Measurements from ENCODE around the gene OPN1MW3.
"Not testable (repeated sequence)": the region's sequence is repeated elsewhere in the genome, so short reads cannot be mapped to it uniquely, and the experiment has no call there.

OPN1MW3 gene

DNA sequence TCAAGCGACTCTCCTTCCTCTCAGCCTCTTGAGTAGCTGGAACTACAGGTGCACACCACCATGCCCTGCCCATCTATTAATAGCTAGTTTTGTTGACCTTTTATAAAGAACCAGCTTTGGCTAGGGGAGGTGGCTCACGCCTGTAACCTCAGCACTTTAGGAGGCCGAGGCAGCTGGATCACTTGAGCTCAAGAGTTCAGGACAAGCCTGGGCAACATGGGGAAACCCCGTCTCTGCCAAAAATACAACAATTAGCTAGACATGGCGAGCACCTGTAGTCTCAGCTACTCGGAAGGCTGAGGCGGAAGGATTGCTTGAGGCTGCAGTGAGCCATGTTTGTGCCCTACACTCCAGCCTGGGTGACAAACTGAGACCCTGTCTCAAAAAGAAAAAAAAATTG, 40.9 kb downstream of the OPN1MW3 start:
- DNase-seq = no peak

DNA sequence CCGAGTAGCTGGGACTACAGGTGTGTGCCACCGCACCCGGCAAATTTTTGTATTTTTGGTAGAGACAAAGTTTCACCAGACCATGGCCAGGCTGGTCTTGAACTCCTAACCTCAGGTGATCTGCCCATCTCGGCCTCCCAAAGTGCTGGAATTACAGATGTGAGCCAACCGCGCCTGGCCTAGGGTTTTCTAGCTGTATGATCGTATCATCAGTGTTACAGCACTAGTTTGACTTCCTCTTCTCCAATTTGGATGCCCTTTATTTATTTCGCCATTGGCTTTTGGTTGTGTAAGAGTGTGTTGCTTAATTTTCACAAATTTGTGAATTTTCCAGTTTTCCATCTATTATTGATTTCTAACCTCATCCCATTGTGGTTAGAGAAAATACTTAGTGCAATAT, 43.4 kb downstream of the OPN1MW3 start:
- peak; percentile 57 for DNase-seq

DNA sequence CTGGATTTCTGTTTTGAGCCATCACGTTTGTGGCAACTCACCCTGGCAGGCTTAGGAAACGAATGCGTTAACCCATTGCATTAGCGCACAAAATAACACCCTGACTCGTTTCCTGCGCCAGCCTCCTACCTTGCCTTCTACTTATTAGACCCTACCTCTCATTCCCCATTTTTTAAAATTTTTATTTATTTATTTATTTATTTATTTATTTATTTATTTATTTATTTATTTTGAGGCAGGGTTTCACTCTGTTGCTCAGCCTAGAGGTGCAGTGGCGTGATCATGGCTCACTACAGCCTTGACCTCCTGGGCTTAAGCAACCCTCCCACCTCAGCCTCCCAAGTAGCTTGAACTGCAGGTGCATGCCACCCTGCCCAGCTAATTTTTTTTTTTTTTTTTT, 45.6 kb downstream of the OPN1MW3 start:
- DNase-seq = not testable (repeated sequence)

DNA sequence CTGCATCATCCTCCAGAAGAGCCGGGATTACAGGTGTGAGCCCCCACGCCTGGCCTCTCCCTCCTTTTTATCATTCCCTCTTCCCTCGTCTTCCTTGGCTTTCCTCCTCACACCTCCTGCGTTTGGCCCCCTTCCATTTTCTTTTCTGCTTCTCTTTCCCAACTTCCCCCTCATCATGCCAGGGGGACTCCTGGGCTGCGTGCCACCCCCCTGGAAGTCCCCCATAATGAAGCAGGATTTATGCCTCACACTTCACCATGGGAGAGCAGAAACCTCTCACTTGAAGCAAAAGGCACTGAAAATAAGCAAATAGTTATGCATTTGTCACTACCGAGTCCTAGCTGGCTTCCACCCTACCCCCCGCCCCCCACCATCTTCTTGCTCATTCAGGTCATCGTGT, 46.1 kb downstream of the OPN1MW3 start:
- no peak for DNase-seq

DNA sequence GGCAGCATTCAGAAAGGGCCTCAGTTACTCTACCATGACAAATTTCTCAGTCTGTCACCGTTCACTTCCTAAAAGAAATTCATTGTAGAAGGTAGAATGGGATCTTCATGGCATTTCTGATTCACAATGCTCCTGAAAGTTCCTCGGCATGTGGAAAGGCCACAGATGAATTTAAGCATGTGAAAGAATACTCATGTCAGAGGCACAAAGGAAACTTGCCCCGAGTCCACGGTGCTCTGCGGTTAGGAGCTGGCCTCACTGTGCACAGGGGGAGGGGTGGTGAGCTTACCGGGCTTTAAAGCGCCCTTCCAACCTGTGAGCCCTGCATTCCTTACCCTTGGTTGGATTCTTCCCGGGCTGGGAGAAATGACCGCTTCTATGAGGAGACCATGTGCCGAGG, 47.5 kb downstream of the OPN1MW3 start:
- DNase-seq = no peak

DNA sequence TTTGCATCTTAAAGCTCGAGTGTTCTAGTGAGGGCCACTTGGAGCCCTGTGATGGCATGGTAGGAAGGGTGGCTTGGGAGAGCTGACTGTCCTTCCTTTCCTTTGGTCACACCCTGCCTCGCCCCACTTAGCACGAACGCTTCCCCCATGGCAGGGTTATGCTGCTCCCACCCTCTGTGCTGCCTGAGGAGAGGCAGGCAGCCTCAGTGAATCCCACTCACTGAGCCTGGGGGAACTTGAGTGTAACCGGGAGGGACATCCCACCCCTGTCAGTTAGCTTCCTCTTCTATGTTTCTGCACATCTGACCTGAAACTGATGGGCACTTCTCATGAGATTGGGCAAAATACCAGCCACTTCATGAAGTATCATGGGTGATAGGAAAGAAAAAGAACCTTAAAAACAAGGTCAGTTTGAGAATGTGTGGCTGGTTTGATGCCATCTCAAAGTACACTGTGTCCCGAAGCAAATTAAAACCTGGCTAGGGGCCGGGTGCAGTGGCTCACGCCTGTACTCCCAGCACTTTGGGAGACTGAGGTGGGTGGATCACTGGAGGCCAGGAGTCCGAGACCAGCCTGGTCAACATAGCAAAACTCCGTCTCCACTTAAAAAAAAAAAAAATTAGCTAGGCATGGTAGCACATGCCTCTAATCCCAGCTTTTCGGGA, 48.3 kb downstream of the OPN1MW3 start:
- no peak for DNase-seq

DNA sequence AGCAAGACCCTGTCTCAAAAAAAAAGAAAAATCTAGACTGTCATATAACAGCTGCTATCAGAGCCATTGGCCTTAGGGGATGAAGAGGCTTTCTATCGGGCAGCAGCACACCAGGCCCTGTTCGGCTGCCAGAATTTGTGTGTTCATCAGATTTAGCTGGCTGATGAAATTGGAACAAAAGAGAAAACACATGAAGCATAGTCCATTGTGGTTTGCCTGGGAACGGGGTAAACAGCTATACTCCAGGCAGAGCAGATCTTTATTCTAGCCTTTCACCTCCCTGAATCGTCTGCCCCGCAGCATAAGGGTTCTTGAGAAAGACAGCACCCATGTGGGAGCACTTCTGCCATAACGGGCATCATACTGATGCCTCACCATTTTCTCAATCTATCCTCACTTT, 49.8 kb downstream of the OPN1MW3 start:
- no peak for DNase-seq

DNA sequence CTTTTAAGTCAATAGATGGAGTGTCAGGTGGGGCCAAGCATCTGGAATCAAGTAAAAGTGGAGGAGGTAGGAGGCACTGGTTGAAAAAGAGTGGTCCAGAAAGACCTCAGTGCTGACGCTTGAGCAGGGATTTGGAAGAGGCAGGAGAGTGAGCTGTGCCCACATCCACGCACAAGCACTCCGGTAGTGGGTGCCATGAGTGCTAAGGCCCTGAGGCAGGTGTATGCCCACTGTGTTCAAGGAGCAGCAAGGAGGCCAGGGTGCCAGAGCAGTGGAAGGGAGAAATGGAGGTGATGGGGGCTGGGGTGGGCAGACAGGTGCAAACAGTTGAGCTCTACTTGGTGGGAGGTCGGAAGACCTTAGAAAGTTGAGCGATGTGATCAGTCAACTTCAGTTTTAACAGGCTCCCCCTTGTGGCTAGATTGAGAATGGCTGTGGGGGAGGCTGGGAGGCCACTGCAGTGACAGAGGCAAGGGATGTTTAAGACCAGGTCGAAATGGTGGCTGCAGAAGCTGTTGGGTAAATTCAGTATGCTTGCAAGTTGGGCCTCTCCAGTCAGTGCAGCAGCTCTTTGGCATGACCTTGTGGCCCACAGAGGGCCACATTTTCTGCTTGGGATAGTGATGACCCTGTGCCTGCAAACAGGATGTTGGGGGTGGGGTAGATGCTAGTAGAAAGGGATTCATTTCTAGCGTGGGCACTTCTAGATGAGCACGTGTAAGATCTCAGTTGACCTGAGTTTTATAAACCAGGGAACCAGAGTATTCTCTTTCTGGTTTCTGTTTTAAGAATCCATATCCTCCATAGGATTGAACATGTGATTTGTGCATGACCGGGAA, 50.9 kb downstream of the OPN1MW3 start:
- DNase-seq = peak; percentile 79

DNA sequence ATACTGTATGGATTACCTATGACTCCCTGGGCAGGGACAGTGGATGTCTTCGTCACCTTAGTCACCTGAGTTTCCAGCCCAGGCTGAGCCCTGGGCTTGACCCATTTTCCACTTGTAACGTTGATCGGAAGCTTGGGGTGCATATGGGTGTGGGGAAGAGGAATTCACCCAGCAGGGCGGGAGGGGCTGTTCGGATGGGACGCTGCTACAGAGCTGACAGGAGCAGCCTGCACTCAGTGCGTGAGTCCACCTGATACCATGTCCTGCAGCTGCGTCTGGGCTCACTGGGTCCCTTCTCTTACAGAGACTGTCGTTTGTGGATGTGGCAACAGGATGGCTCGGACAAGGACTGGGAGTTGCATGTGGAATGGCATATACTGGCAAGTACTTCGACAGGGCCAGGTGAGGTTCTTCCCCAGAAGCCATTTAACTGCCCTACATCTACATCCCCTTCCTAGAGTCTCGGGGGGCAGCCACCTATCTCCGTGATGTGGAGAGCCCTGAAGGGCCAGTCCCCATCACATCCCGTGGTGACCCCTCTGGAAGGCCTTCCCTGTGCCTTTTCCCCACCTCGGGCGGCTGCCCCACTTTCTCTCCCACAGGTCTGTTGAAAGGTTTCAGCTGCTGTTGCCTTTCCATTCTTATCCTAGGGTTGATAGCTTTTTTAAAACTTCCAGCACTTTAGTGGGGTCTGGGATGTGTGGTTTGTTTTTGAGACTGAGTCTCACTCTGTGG, 51.8 kb downstream of the OPN1MW3 start:
- DNase-seq = no peak

DNA sequence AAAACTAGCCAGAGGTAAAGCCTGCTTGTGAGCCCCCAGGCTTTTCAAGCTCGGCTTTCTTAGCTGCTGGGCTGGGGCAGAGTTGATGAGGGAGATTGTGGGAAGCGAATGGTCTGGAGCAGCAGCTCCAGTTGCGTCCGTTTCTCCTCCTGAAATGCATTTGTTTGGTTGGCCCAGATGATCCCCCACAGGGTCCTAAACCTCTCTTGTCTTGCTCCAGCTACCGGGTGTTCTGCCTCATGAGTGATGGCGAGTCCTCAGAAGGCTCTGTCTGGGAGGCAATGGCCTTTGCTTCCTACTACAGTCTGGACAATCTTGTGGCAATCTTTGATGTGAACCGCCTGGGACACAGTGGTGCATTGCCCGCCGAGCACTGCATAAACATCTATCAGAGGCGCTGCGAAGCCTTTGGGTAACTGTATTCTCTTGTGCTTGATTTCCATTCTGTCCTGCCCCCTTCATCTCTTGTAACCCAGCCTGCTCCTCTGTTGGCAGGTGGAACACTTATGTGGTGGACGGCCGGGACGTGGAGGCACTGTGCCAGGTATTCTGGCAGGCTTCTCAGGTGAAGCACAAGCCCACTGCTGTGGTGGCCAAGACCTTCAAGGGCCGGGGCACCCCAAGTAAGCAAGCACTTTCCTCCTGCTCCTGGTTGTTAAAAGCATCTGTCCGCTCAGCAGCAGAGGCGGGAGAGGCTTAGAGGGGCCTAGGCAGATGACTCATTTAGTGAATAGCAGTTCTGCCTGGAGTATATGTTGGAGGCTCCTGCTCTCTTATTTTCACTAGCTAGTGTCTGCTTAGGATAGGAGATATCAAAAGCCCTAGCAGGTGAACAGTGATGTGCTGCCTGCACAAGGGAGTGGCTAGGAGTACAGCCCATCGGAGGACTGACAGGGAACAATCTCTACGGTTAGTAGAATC, 53.5 kb downstream of the OPN1MW3 start:
- DNase-seq = no peak

DNA sequence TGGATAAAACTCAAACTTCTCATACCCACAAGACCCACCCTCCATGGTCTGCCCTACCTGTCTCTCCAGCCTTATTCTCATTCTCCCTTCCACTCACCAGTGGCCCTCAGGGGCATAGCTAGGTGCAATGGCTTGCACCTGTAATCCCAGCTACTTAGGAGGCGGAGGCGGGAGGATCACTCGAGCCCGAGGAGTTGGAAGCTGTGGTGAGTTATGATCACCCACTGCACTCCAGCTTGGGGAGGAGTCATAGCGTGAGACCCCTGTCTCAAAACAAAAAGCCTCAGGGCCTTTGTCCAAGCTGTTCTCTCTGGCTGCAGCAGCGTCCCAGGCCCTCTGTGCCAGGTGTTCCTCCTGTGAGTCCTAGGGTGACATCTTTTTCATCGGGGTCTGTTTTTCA, 54.7 kb downstream of the OPN1MW3 start:
- DNase-seq = no peak

DNA sequence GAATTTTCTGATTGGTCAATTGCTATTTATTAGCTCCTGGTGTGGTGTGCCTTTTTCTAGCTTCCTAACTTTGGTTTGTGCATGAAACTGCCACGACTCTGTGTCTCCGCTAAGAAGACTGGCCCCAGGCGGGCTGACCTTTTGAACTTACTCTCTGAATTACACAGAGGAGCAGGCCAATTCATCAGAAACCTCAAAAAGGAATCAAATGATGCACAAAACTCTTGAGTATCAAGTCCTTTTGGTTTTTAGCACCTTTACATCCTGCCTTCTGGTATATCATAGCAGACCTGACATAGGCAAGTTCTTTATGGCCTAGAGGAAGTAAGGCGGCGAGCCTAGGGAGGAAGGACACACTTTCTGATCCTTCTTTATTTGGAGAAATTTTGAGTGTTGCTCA, 55.8 kb downstream of the OPN1MW3 start:
- no peak for DNase-seq

DNA sequence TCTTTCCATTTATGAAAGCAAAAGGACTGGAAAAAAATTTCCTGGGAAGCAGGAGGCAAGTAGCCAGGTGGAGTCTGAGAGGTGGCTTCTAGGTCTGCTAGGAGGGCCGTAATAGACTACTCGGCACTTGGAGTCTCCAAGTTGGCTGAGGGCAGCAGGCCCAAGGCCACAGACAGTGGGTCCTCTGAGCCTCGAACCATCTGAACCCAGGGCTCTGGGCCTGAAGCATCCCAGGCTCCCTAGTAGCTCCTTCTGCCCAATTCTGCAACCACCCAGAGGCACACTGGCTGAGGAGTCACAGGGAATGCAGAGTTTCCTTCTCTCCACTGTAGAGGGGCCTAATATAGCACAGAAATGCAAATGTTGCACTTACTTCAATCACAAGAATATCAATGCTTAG, 58.0 kb downstream of the OPN1MW3 start:
- no peak for DNase-seq

DNA sequence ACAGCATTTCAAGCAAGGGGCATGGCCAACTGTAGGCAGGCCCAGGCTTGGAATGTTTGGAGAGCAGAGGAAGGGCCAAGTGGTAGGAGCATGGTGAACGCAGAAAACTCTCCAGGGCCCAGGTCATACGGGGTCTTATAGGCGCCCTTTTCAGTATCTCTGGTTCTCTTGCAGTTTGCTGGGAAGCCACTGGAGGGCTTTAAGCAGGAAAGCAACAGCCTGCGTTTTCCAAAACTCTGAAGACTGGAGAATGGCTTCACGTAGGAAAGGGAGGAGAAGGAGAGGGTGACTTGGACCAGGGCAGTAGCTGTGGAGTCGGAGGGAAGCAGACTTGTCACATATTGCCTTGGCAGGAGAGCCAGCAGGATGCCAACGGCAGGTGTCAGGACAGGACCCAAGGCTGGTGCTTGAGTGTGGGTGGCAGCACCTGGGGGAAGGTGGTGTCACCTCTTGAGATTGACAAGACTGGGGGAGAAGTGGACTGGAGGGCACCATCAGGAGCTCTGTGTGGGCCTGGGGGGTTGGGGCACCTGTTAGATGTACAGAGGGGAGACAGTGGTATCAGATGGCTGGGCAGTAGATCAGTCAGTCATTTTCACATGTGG, 60.1 kb downstream of the OPN1MW3 start:
- peak; percentile 44 for DNase-seq

DNA sequence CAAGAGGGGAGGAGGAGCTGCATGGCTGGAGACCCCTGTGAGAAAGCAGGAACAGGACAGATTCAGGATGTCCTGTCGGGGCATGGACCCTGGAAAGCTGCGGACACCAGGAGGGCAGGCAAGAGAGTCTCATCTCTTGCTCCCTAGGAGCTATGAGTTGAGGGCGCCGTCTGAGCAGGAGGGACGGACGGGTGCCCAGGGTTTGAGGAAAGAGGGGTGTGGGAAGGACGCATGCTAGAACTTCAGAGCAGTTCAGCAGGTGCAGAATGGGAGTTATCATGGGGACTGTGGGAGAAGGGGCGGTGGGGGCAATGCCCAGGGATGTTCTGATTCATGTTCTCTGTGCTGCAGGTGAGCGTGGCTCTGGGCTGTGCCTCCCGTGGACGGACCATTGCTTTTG, 63.0 kb downstream of the OPN1MW3 start:
- DNase-seq = no peak

All from hematopoietic multipotent progenitor cell treated with erythropoietin and hydrocortisone succinate and interleukin-3 and kit ligand, for 4 days (in vitro differentiated cells).